Measurements from ENCODE around the gene WARS2. TPM values are rescaled to one million over a fixed set of nuclear protein-coding genes. Genes with fewer than 3 reads are reported as not detected.
"Not testable (repeated sequence)": the region's sequence is repeated elsewhere in the genome, so short reads cannot be mapped to it uniquely, and the experiment has no call there.

WARS2 gene
- total and polyA plus RNA-seq, 2 of the 8 experiments (the other 6 are each of a cell fraction or from before 2014, with no cell fraction given): 4.3 to 12.9 TPM

GRCh38 chr1:119171381-119172010 lies 31.0 kb upstream of the WARS2 start:
- H4K20me1 ChIP-seq (replicated peaks in 1 of 2; ENCODE audit: control insufficient read depth in 1 of 2, insufficient read depth in 2 of 2, low read length in 2 of 2); POLR2A ChIA-PET (ENCODE audit: partially characterized antibody); H3K27me3 ChIP-seq (replicated peaks in 1 of 4; ENCODE audit: control insufficient read depth in 3 of 4, extremely low read depth in 1 of 4, insufficient read depth in 3 of 4, low read length in 3 of 4); H3K79me2 ChIP-seq (ENCODE audit: control insufficient read depth in 1 of 2, insufficient read depth in 2 of 2, low read length in 2 of 2); H4K8ac ChIP-seq (ENCODE audit: extremely low read depth, insufficient read depth, low read length); H2BK20ac ChIP-seq (ENCODE audit: low read length); FAIRE-seq; H3K18ac ChIP-seq (ENCODE audit: extremely low read depth, low read length); H2AFZ ChIP-seq (ENCODE audit: low read length); H3K23me2 ChIP-seq (ENCODE audit: low read depth, low read length); H2BK5ac ChIP-seq (ENCODE audit: low read depth, low read length); H3K4me1 ChIP-seq (replicated peaks in 1 of 4; ENCODE audit: control insufficient read depth in 3 of 4, insufficient read depth in 4 of 4, low read length in 3 of 4); H2BK12ac ChIP-seq (ENCODE audit: low read depth, low read length); H2AK5ac ChIP-seq (ENCODE audit: low read depth, low read length); H3K4ac ChIP-seq (replicated peaks; ENCODE audit: insufficient read length, low read depth, low read length); H3K4me2 ChIP-seq (ENCODE audit: insufficient read depth in 1 of 2, low read depth in 2 of 2, low read length in 2 of 2); H2BK15ac ChIP-seq (ENCODE audit: low read length); H3K9ac ChIP-seq (replicated peaks in 1 of 4; ENCODE audit: extremely low read depth in 1 of 4, low read depth in 3 of 4, low read length in 3 of 4); H3K56ac ChIP-seq (replicated peaks; ENCODE audit: insufficient read length, low read depth, low read length); H3K27ac ChIP-seq (ENCODE audit: low read depth, low read length); DNase-seq (ENCODE audit: low read depth in 1 of 2, low spot score in 2 of 2); H3K23ac ChIP-seq (ENCODE audit: insufficient read length); H3K4me3 ChIP-seq (ENCODE audit: extremely low read depth in 1 of 4, insufficient read depth in 2 of 4, low read depth in 3 of 4, low read length in 4 of 4); H3K36me3 ChIP-seq (ENCODE audit: control insufficient read depth in 2 of 4, insufficient read depth in 4 of 4, low read length in 3 of 4); H3K14ac ChIP-seq (ENCODE audit: insufficient read length); H2BK120ac ChIP-seq (replicated peaks; ENCODE audit: low read depth, low read length); H3K79me1 ChIP-seq (ENCODE audit: low read depth, low read length); H4K5ac ChIP-seq (ENCODE audit: insufficient read length, low read depth, low read length); H4K91ac ChIP-seq (replicated peaks; ENCODE audit: insufficient read length, low read length); H3K9me3 ChIP-seq (ENCODE audit: insufficient read depth in 2 of 2, low read depth in 1 of 2, low read length in 1 of 2): not testable (repeated sequence)
- WGBS, 2 experiments (ENCODE audit: extremely low coverage in 1 of 2, insufficient coverage in 1 of 2, insufficient read length in 1 of 2, insufficient replicate concordance in 2 of 2, low coverage in 1 of 2, low lambda C conversion rate in 2 of 2, missing lambda C conversion rate in 1 of 2): 92% methylated on average over 7 of the region's 34 CpGs; no CpG with 5 or more reads in 1 of the 2 experiments
- CTCF ChIA-PET (ENCODE audit: partially characterized antibody): interaction anchor here (1.0 kb wide), 1 partner anchor 163 kb away, joined by 3 read pairs; no protein-coding TSS in a partner anchor

Data from H1 (cell line).